Measurements from ENCODE around the gene DGCR6L.
"Not testable (repeated sequence)": the region's sequence is repeated elsewhere in the genome, so short reads cannot be mapped to it uniquely, and the experiment has no call there.

The DGCR6L gene

GRCh38 chr22:20319745-20320658, at the start of gene DGCR6L:
Gene DGCR6L (minus strand): TSS chr22:20320060. CDS start chr22:20319988, 72 bp downstream.
- DNase-seq: peak; percentile 90

DNA sequence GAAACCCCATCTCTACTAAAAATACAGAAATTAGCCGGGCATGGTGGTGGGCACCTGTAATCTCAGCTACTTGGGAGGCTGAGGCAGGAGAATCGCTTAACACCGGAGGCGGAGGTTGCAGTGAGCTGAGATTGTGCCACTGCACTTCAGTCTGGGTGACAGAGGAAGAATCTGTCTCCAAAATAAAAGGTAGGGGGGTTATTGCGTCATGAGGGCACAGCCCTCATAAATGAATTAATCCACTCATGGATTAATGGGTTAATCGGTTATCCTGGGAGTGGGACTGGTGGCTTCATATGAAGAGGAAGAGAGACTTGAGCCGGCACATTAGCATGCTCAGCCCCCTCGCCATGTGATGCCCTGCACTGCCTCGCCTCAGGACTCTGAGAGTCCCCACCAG, 49.0 kb upstream of the DGCR6L start:
- DNase-seq: not testable (repeated sequence)

- DNase-seq: not testable (repeated sequence)
These were observed 47.0 kb upstream of the DGCR6L start for GRCh38 chr22:20366841-20367240.

DNA sequence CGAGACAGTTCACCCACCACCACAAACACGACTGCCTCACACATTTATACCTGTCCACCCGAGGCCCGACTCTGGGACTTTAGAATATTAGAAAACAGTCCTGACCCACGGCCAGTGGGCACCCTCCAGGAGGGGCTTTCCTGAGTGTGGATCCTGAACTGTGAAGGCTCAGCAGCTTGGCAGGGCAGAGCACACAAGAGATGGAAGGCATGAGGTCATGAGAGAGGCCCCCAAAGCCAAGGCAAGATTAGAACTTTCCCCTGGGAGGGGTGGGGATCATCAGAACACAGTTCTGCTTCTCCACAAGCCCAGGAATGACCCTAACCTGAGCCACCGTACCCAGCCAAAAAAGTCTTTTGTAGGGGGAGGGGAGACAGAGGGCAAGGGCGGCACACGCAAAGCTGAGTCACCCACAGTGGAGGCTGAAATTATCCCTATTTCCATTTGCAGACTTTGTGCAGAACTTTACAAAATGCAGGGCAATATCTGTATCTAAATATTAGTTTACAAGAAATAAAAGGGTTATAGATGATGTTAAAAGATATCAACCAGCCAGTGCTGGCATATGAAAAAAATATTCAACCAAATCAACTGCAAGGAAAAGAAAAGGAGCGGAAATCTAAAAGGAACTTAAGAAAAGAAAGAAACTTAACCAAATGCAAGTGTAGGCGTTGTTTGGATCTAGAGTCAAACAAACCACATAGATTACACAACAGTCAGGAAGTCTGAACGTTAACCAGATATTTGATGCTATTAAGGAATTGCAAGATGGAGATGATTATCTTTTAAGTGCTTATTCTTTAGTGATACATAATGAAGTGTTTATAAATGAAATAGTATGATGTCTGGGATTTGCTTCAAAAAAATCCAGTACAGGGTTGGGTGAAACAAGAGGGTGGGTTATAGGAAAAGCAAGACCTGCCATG, 44.7 kb upstream of the DGCR6L start:
- not testable (repeated sequence) for DNase-seq

DNA sequence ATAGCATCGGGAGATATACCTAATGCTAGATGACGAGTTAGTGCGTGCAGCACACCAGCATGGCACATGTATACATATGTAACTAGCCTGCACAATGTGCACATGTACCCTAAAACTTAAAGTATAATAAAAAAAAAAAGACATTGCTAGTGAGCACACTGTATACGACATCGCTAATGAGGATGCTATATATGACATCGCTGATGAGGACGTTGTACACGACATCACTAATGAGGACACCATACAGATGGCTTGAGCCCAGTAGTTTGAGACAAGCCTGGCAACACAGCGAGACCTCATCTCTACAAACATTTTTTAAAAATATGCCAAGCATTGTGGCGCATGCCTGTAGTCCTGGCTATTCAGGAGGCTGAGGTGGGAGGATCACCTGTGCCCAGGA, 42.5 kb upstream of the DGCR6L start:
- peak; percentile 0 for DNase-seq

- DNase-seq: not testable (repeated sequence)
These were observed 41.9 kb upstream of the DGCR6L start for GRCh38 chr22:20361752-20362229.

DNA sequence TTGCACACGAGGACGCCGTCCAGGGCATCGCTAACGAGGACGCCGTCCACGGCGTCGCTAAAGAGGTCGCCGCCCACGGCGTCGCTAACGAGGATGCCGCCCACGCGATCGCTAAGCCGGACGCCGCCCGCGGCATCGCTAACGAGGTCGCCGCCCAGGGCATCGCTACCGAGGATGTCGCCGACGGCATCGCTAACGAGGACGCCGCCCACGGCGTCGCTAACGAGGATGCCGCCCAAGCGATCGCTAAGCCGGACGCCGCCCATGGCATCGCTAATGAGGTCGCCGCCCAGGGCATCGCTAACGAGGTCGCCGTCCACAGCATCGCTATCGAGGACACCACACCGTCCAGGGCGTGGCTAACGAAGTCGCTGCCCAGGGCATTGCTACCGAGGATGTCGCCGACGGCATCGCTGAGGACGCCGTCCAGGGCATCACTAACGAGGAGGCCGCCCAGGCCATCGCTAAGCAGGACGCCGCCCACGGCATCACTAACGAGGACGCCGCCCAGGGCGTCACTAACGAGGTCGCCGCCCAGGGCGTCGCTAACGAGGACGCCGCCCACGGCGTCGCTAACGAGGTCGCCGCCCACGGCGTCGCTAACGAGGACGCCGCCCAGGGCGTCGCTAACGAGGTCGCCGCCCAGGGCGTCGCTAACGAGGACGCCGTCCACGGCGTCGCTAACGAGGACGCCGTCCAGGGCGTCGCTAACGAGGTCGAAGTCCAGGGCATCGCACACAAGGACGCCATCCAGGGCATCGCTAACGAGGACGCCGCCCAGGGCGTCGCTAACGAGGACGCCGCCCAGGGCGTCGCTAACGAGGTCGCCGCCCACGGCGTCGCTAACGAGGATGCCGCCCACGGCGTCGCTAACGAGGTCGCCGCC, 41.2 kb upstream of the DGCR6L start:
- DNase-seq: not testable (repeated sequence)

- DNase-seq: not testable (repeated sequence)
These were observed 40.4 kb upstream of the DGCR6L start for GRCh38 chr22:20360261-20360660.

DNA sequence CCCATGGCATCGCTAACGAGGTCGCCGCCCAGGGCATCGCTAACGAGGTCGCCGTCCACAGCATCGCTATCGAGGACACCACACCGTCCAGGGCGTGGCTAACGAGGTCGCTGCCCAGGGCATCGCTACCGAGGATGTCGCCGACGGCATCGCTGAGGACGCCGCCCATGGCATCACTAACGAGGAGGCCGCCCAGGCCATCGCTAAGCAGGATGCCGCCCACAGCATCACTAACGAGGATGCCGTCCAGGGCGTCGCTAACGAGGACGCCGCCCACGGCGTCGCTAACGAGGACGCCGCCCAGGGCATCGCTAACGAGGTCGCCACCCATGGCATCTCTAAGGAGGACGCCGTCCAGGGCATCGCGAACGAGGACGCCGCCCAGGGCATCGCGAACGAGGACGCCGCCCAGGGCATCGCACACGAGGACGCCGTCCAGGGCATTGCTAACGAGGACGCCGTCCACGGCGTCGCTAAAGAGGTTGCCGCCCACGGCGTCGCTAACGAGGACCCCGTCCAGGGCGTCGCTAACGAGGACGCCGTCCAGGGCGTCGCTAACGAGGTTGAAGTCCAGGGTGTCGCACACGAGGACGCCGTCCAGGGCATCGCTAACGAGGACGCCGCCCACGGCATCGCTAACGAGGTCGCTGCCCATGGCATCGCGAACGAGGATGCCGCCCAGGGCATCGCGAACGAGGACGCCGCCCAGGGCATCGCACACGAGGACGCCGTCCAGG, 38.8 kb upstream of the DGCR6L start:
- not testable (repeated sequence) for DNase-seq

DNA sequence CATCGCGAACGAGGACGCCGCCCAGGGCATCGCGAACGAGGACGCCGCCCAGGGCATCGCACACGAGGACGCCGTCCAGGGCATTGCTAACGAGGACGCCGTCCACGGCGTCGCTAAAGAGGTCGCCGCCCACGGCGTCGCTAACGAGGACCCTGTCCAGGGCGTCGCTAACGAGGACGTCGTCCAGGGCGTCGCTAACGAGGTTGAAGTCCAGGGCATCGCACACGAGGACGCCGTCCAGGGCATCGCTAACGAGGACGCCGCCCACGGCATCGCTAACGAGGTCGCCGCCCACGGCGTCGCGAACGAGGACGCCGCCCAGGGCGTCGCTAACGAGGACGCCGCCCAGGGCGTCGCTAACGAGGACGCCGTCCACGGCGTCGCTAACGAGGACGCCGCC, 38.1 kb upstream of the DGCR6L start:
- DNase-seq: not testable (repeated sequence)

DNA sequence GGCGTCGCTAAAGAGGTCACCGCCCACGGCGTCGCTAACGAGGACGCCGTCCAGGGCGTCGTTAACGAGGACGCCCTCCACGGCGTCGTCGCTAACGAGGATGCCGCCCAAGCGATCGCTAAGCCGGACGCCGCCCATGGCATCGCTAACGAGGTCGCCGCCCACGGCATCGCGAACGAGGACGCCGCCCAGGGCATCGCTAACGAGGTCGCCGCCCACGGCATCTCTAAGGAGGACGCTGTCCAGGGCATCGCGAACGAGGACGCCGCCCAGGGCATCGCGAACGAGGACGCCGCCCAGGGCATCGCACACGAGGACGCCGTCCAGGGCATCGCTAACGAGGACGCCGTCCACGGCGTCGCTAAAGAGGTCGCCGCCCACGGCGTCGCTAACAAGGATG, 37.0 kb upstream of the DGCR6L start:
- DNase-seq: not testable (repeated sequence)

DNA sequence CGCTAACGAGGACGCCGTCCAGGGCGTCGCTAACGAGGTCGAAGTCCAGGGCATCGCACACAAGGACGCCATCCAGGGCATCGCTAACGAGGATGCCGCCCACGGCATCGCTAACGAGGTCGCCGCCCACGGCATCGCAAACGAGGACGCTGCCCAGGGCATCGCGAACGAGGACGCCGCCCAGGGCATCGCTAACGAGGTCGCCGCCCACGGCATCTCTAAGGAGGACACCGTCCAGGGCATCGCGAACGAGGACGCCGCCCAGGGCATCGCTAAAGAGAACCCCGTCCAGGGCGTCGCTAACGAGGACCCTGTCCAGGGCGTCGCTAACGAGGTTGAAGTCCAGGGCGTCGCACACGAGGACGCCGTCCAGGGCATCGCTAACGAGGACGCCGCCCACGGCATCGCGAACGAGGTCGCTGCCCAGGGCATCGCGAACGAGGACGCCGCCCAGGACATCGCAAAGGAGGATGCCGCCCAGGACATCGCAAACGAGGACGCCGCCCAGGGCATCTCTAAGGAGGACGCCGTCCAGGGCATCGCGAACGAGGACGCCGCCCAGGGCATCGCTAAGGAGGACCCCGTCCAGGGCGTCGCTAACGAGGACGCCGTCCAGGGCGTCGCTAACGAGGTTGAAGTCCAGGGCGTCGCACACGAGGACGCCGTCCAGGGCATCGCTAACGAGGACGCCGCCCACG, 36.2 kb upstream of the DGCR6L start:
- not testable (repeated sequence) for DNase-seq

DNA sequence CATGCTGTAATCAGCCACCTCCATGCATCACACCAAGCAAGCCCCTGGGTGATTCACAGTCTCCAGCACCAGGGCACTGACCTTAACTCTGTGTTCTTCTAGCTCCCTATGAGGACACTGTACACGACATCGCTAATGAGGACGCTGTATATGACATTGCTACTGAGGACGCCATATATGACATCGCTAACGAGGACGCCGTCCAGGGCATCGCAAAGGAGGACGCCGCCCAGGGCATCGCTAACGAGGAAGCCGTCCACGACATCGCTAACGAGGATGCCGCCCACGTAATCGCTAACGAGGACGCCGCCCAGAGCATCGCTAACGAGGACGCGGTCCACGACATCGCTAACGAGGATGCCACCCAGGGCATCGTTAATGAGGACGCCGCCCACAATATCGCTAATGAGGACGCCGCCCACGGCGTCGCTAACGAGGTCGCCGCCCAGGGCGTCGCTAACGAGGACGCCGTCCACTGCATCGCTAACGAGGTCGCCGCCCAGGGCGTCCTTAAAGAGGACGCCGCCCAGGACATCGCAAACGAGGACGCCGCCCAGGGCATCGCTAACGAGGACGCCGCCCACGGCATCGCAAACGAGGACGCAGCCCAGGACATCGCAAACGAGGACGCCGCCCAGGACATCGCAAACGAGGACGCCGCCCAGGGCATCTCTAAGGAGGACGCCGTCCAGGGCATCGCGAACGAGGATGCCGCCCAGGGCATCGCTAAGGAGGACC, 34.5 kb upstream of the DGCR6L start:
- DNase-seq: no peak

- not testable (repeated sequence) for DNase-seq
These were observed 32.7 kb upstream of the DGCR6L start for GRCh38 chr22:20352536-20352935.

GRCh38 chr22:20346553-20346952, 26.7 kb upstream of the DGCR6L start:
- DNase-seq: not testable (repeated sequence)

GRCh38 chr22:20338291-20338690, 18.4 kb upstream of the DGCR6L start:
- DNase-seq: not testable (repeated sequence)

DNA sequence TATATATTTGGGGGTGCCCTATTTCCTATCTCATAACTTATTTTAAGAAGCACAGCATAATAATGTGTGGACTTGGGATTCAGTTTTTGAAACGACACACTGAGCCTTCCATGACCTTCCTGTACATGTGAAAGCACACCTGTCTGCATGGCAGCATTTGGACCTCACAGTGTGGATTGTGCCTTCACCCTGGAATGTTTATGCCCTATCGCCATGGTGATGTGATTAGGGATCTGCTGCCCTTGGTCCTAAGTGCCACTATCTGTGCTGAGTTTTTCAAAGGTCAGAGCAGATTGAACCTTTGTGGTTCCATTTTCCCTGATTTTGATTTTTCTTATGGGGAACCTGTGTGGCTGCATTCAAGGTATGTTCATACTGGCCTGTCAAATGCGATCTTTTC, 17.9 kb upstream of the DGCR6L start:
- not testable (repeated sequence) for DNase-seq

DNA sequence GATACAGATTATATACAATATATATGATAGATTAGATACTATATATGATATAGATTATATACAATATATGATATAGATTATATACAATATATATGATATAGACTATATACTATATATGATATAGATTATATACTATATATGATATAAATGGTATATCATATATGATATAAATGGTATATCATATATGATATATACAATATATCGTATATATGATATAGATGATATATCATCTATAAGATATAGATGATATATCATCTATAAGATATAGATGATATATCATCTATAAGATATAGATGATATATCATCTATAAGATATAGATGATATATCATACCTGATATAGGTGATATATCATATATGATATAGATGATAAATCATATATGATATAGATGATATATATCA, 16.7 kb upstream of the DGCR6L start:
- DNase-seq: not testable (repeated sequence)

GRCh38 chr22:20328569-20328930, 8.7 kb upstream of the DGCR6L start:
- peak; percentile 54 for DNase-seq

DNA sequence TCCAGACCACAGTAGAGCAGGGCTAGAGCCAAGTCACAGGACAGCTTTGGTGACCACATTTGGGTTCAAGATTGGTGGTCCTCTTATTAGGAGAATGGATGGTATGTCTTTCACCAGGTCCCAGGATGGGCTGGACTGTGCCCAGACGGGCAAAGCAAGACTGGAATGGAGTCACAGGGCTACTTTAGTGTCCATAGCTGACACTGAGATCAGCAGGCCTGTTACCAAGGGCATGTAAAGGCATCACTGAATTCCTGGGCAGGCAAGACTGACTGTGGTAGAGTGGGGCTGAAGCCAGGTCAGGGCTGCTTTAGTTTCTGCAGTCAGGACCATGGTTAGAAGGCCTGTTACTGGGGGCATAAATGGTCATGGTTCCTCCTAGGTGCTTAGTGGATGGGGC, 6.1 kb upstream of the DGCR6L start:
- DNase-seq: not testable (repeated sequence)

Measured in DMS53 (cell line).